SK-N-MC (cell line): Measurements from ENCODE around the gene PEAK3.

Source experiments
- DNase-seq: peaks from one replicate; pipeline ENCODE4 v3.0.0-alpha.2; 2011; ENCODE audit warnings: low read depth, low spot score
- H3K27ac ChIP-seq: fragments of 200-600 bp; sonication (generic); 2 replicates; pipeline ENCODE4 v1.5.1; 2016; ENCODE audit warnings: mixed run types
- H3K36me3 ChIP-seq: fragments of 200-600 bp; sonication (generic); 2 replicates; pipeline ENCODE4 v1.6.1; 2017; ENCODE audit warnings: antibody characterized with exemption, low read length, mixed read lengths; ENCODE audit not compliant: insufficient read depth
- H3K4me3 ChIP-seq: fragments of 200-600 bp; sonication (generic); 2 replicates; pipeline ENCODE4 v1.5.1; 2016
- H3K9ac ChIP-seq: fragments of 200-600 bp; sonication (generic); 2 replicates; pipeline ENCODE4 v1.8.0; 2017; ENCODE audit warnings: mixed run types, mixed read lengths; ENCODE audit not compliant: insufficient read length
- H3K9me3 ChIP-seq: fragments of 200-600 bp; sonication (generic); 2 replicates; pipeline ENCODE4 v1.6.1; 2017; ENCODE audit warnings: low read depth, mild to moderate bottlenecking, antibody characterized with exemption, low read length, moderate library complexity, mixed read lengths
- EZH2 ChIP-seq: fragments of 200-600 bp; sonication (generic); IDR thresholded peaks from one replicate; pipeline ENCODE4 v1.6.1; 2017; ENCODE audit warnings: antibody characterized with exemption
- FOXP2 ChIP-seq: optimal IDR thresholded peaks from 2 replicates; pipeline ENCODE3; 2011; ENCODE audit warnings: mild to moderate bottlenecking, moderate library complexity; ENCODE audit not compliant: insufficient read depth; ENCODE audit errors: extremely low read length, control extremely low read depth
- POLR2AphosphoS5 ChIP-seq: IDR thresholded peaks from 2 replicates; pipeline ENCODE4 v1.6.1; 2012; ENCODE audit warnings: mild to moderate bottlenecking, low read depth, low read length, borderline replicate concordance

The PEAK3 gene

DNA sequence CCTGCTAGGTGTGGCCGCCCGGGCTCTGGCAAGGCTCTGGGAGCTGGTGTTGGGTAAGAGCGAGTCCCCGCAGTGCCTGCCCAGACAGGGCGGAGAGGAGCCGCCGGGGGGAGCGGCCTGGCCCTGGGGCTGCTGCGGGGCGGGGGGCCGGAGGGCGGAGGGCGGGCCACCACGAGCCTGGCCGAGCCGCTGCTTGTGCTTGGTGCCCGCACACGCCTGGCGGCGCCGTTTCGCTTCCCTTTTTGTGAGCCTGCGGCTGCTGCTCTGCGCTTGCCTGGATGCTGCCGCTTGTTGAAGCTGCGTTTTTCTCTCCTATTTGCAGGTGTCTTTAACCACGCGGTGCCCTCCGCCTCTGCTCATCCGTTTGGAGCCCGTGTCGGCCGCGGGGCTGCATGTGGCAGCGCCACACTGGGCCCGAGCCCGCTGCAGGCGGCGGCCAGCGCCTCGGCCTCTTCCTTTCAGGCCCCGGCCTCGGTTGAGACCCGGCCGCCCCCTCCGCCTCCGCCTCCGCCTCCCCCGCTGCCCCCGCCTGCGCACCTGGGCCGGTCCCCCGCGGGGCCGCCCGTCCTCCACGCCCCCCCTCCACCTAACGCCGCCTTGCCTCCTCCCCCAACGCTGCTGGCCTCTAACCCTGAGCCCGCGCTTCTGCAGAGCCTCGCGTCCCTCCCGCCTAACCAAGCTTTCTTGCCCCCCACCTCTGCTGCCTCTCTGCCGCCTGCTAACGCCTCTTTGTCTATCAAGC is 54.4 kb downstream of the PEAK3 start:
- DNase-seq: no peak
- Histone ChIP-seq H3K27ac (no peak overlapping the region), H3K4me3 (no peak overlapping the region), H3K9me3 (no peaks in the 10 kb centered on the region), H3K9ac (no peak overlapping the region), H3K36me3 (peaks cover 31% of the 10 kb centered on the region; the same call in 1 of the 2 replicates)
- TF ChIP-seq FOXP2: no peak
- no peak for TF ChIP-seq EZH2
- no peak for TF ChIP-seq POLR2AphosphoS5

DNA sequence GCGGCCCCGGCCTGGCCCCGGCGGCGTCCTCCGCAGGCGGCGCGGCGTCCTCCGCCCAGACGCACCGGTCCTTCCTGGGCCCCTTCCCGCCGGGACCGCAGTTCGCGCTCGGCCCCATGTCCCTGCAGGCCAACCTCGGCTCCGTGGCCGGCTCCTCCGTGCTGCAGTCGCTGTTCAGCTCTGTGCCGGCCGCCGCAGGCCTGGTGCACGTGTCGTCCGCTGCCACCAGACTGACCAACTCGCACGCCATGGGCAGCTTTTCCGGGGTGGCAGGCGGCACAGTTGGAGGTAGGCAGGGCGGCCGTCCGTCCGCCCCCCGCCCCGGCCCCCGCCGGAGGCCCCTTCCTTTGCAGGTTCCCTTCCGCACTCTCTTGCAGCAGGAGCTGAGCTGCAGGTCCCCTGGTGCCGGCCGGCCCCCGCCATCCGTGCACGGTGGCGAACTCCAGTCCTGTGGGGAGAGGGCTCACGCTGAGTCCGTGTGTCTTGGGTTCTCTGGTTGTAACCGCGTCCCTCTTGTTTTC is 55.1 kb downstream of the PEAK3 start:
- DNase-seq: no peak
- H3K4me3 ChIP-seq: no peak overlapping the region
- no peaks in the 10 kb centered on the region for H3K9me3 ChIP-seq
- peaks cover 31% of the 10 kb centered on the region; the same call in 1 of the 2 replicates for H3K36me3 ChIP-seq
- TF ChIP-seq FOXP2 (no peak), POLR2AphosphoS5 (no peak), EZH2 (no peak)
- H3K9ac ChIP-seq: no peak overlapping the region
- H3K27ac ChIP-seq: no peak overlapping the region

DNA sequence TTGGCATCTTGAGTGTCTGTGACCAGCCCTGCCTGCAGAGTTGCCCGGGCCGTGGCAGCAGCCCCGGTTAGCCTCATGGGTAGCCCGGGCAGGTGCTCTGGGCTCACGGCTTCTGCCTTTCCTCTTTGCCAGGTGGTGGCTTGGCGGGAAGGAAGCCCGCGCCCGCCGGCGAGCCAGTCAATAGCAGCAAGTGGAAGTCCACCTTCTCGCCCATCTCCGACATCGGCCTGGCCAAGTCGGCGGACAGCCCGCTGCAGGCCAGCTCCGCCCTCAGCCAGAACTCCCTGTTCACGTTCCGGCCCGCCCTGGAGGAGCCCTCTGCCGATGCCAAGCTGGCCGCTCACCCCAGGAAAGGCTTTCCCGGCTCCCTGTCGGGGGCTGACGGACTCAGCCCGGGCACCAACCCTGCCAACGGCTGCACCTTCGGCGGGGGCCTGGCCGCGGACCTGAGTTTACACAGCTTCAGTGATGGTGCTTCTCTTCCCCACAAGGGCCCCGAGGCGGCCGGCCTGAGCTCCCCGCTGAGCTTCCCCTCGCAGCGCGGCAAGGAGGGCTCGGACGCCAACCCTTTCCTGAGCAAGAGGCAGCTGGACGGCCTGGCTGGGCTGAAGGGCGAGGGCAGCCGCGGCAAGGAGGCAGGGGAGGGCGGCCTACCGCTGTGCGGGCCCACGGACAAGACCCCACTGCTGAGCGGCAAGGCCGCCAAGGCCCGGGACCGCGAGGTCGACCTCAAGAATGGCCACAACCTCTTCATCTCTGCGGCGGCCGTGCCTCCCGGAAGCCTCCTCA is 55.7 kb downstream of the PEAK3 start:
- no peaks in the 10 kb centered on the region for H3K9me3 ChIP-seq
- TF ChIP-seq EZH2 (no peak), POLR2AphosphoS5 (no peak), FOXP2 (no peak)
- no peak overlapping the region for H3K27ac ChIP-seq
- no peak for DNase-seq
- H3K36me3 ChIP-seq: peaks cover 31% of the 10 kb centered on the region; the same call in 1 of the 2 replicates
- no peak overlapping the region for H3K9ac ChIP-seq
- H3K4me3 ChIP-seq: no peak overlapping the region

GRCh38 chr19:2225415-2226050 is 56.4 kb downstream of the PEAK3 start:
- H3K4me3 ChIP-seq: no peak overlapping the region
- peaks cover 31% of the 10 kb centered on the region; the same call in 1 of the 2 replicates for H3K36me3 ChIP-seq
- no peaks in the 10 kb centered on the region for H3K9me3 ChIP-seq
- DNase-seq: no peak
- TF ChIP-seq FOXP2 (no peak), POLR2AphosphoS5 (no peak), EZH2 (no peak)
- no peak overlapping the region for H3K9ac ChIP-seq
- H3K27ac ChIP-seq: no peak overlapping the region

DNA sequence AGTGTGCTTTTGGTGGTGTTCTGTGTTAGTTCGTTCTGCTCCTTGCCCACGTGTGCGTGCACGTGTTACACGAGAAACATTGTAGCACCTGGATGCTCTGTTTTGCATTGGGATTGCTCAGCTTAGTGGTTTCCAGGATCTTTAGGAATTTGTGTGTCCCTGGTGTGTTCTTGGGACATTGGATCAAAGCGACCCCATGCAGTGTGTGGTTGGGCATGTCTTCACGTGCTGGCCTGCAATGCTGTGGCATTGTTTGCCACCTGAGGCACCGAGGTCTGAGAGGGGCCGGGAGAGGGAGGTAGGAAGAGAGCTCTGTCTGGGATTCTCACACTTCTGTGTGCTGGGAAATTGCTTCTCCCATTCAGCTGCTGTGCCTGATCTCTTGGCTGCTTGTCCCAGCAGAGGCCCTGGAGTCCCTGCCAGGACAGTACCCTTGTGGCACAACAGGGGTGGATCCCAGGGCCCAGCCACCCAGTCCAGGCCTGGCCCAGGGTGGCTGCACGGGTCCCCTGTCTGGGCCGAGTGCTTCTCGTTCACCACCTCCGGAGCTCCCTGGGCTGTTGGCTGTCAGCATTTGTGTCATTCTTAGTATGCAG is 57.1 kb downstream of the PEAK3 start:
- Histone ChIP-seq H3K27ac (no peak overlapping the region), H3K4me3 (no peak overlapping the region), H3K9me3 (no peaks in the 10 kb centered on the region), H3K36me3 (peaks cover 30% of the 10 kb centered on the region; the same call in 1 of the 2 replicates), H3K9ac (no peak overlapping the region)
- TF ChIP-seq EZH2: no peak
- no peak for TF ChIP-seq POLR2AphosphoS5
- TF ChIP-seq FOXP2: no peak
- DNase-seq: no peak
